Smooth muscle cell (in vitro differentiated cells): ENCODE data around the gene PIP4K2A. TPM values are rescaled to one million over a fixed set of nuclear protein-coding genes. Genes with fewer than 3 reads are reported as not detected.

ENCODE experiments used
- DNase-seq: peaks from one replicate; lab custom pipeline; 2025; ENCODE audit not compliant: unreplicated experiment; lab: John Stamatoyannopoulos, UW
- H2AFZ ChIP-seq: fragments of 200-600 bp; sonication (generic); 2 replicates; pipeline ENCODE4 v1.6.0; 2016; ENCODE audit warnings: antibody characterized with exemption, low read depth, mild to moderate bottlenecking
- H3F3A ChIP-seq: fragments of 200-600 bp; sonication (generic); 2 replicates; pipeline ENCODE4 v1.6.0; 2017; ENCODE audit warnings: antibody characterized with exemption, low read depth
- H3K27ac ChIP-seq: fragments of 200-600 bp; sonication (generic); 2 replicates; pipeline ENCODE4 v1.5.1; 2016; ENCODE audit warnings: low read depth, mild to moderate bottlenecking
- H3K27me3 ChIP-seq: fragments of 200-600 bp; sonication (generic); 2 replicates; pipeline ENCODE4 v1.6.1; 2016; ENCODE audit warnings: low read depth, mild to moderate bottlenecking
- H3K36me3 ChIP-seq: fragments of 200-600 bp; sonication (generic); 2 replicates; pipeline ENCODE4 v1.5.1; 2016; ENCODE audit warnings: low read depth
- H3K4me1 ChIP-seq: fragments of 200-600 bp; sonication (generic); 2 replicates; pipeline ENCODE4 v1.5.1; 2016; ENCODE audit warnings: low read depth
- H3K4me2 ChIP-seq: fragments of 200-600 bp; sonication (generic); 2 replicates; pipeline ENCODE4 v1.6.0; 2016; ENCODE audit warnings: mild to moderate bottlenecking
- H3K4me3 ChIP-seq: fragments of 200-600 bp; sonication (generic); 2 replicates; pipeline ENCODE4 v1.5.1; 2016; ENCODE audit warnings: mild to moderate bottlenecking
- H3K79me2 ChIP-seq: fragments of 200-600 bp; sonication (generic); 2 replicates; pipeline ENCODE4 v1.6.0; 2016; ENCODE audit warnings: low read depth, mild to moderate bottlenecking
- H3K9ac ChIP-seq: fragments of 200-600 bp; sonication (generic); 2 replicates; pipeline ENCODE4 v1.6.0; 2016; ENCODE audit warnings: low read depth
- H3K9me3 ChIP-seq: fragments of 200-600 bp; sonication (generic); replicated peaks from 2 replicates; pipeline ENCODE4 v1.5.1; 2016; ENCODE audit warnings: low read depth
- H4K20me1 ChIP-seq: fragments of 200-600 bp; sonication (generic); 2 replicates; pipeline ENCODE4 v1.6.0; 2016; ENCODE audit warnings: low read depth
- WGBS: methylation state at CpG from one replicate; pipeline ENCODE4 v1.1.7; 2016; ENCODE audit warnings: low lambda C conversion rate; 5-methylcytosine and 5-hydroxymethylcytosine counted together
- polyA plus RNA-seq: library from polyadenylated mRNA; unstranded; fragments of >200 nt; fragmentation: Nextera tagmentation; extraction: Ambion mirVana; gene quantifications from 2 replicates; pipeline ENCODE4 v1.2.1, GENCODE V29; 2016
- total RNA-seq: library from RNA; depleted of rRNA; stranded (reverse); fragments of >200 nt; gene quantifications from 2 replicates; pipeline ENCODE4 v1.2.3, GENCODE V29; 2014
- TF ChIP-seq, protein P1 (sequence below): fragments of 200-600 bp; sonication (generic); IDR thresholded peaks from 2 replicates; pipeline ENCODE4 v1.5.1; 2017; ENCODE audit warnings: borderline replicate concordance, mild to moderate bottlenecking, antibody characterized with exemption; ENCODE audit not compliant: insufficient read depth, poor library complexity, severe bottlenecking

Gene PIP4K2A
- total and polyA plus RNA-seq, 2 experiments from 2014 or later = 7.5 to 8.9 TPM

DNA sequence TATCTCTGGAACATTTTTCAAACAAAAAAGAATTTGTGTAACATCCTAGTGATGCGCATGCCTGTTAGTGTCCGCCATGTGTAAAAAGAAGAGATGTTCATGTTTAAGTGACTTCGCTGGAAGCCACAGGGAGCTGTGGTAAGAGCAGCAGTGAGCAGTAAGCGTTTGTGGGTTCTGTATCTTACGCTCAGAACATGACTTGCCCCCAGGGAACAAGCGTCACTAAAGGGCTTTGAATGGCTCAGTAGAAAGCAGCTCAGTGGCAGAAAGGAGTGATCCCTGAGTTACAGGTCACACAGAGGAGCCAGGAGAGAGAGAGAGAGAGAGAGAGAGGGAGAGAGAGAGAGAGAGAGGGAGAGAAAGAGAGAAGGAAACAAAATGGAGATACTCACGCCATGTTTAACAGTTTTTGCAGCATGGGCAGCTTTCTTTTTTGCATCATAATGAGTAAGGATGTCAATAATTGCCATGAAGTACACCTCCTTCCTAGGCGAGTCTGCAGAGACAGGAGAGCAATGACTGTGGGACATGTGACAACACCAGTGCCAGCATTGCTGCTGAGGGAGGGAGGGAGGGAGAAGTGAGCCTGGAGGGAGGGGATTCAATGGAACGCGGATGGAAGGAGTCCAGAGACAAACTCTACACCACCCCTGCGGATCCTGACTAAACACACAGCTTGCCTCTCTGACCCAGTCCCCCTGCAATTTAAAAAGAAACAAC, 174.6 kb downstream of the PIP4K2A start:
- Histone ChIP-seq H3K4me1 (no peaks in the 10 kb centered on the region), H3F3A (no peaks in the 10 kb centered on the region), H3K36me3 (no peaks in the 10 kb centered on the region), H3K9ac (no peak overlapping the region), H3K4me3 (no peak overlapping the region), H3K27me3 (no peaks in the 10 kb centered on the region), H3K9me3 (no peaks in the 10 kb centered on the region), H3K4me2 (no peak overlapping the region), H2AFZ (no peak overlapping the region), H4K20me1 (no peaks in the 10 kb centered on the region), H3K27ac (no peak overlapping the region), H3K79me2 (no peaks in the 10 kb centered on the region)
- DNase-seq = no peak
- TF ChIP-seq, protein P1, sequence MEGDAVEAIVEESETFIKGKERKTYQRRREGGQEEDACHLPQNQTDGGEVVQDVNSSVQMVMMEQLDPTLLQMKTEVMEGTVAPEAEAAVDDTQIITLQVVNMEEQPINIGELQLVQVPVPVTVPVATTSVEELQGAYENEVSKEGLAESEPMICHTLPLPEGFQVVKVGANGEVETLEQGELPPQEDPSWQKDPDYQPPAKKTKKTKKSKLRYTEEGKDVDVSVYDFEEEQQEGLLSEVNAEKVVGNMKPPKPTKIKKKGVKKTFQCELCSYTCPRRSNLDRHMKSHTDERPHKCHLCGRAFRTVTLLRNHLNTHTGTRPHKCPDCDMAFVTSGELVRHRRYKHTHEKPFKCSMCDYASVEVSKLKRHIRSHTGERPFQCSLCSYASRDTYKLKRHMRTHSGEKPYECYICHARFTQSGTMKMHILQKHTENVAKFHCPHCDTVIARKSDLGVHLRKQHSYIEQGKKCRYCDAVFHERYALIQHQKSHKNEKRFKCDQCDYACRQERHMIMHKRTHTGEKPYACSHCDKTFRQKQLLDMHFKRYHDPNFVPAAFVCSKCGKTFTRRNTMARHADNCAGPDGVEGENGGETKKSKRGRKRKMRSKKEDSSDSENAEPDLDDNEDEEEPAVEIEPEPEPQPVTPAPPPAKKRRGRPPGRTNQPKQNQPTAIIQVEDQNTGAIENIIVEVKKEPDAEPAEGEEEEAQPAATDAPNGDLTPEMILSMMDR = no peak
- WGBS = 89% methylated on average over 11 of the region's 11 CpGs

- 98% methylated on average over 6 of the region's 6 CpGs for WGBS
- TF ChIP-seq, protein P1 = no peak
- Histone ChIP-seq H3K36me3 (no peaks in the 10 kb centered on the region), H3K27me3 (no peaks in the 10 kb centered on the region), H3F3A (no peaks in the 10 kb centered on the region), H4K20me1 (no peaks in the 10 kb centered on the region), H3K9me3 (no peaks in the 10 kb centered on the region), H3K79me2 (no peaks in the 10 kb centered on the region), H2AFZ (no peak overlapping the region), H3K9ac (no peak overlapping the region), H3K27ac (no peak overlapping the region), H3K4me2 (no peak overlapping the region), H3K4me3 (no peak overlapping the region), H3K4me1 (no peaks in the 10 kb centered on the region)
- DNase-seq = no peak
Measured at GRCh38 chr10:22537810-22538209, 176.6 kb downstream of the PIP4K2A start.

- no peak overlapping the region for H3K4me3 ChIP-seq
- H2AFZ ChIP-seq = no peak overlapping the region
- H3K9ac ChIP-seq = no peak overlapping the region
- H3K79me2 ChIP-seq = no peaks in the 10 kb centered on the region
- no peak overlapping the region for H3K27ac ChIP-seq
- no peak for DNase-seq
- H3K4me2 ChIP-seq = no peak overlapping the region
- H3K4me1 ChIP-seq = no peaks in the 10 kb centered on the region
- H3K9me3 ChIP-seq = no peaks in the 10 kb centered on the region
- WGBS = 96% methylated on average over 8 of the region's 8 CpGs
- no peaks in the 10 kb centered on the region for H3K27me3 ChIP-seq
- no peaks in the 10 kb centered on the region for H3F3A ChIP-seq
- H3K36me3 ChIP-seq = no peaks in the 10 kb centered on the region
- TF ChIP-seq, protein P1 = no peak
- no peaks in the 10 kb centered on the region for H4K20me1 ChIP-seq
Measured at GRCh38 chr10:22536620-22537019, 177.8 kb downstream of the PIP4K2A start.

- TF ChIP-seq, protein P1 = no peak
- no peak for DNase-seq
- Histone ChIP-seq H4K20me1 (no peaks in the 10 kb centered on the region), H3F3A (no peaks in the 10 kb centered on the region), H3K27me3 (no peaks in the 10 kb centered on the region), H3K9ac (no peak overlapping the region), H2AFZ (no peak overlapping the region), H3K4me3 (no peak overlapping the region), H3K4me2 (peak overlapping the region; percentile 11), H3K79me2 (no peaks in the 10 kb centered on the region), H3K27ac (no peak overlapping the region), H3K9me3 (no peaks in the 10 kb centered on the region), H3K4me1 (no peaks in the 10 kb centered on the region), H3K36me3 (no peaks in the 10 kb centered on the region)
- 34% methylated on average over 9 of the region's 9 CpGs for WGBS
Measured at GRCh38 chr10:22534849-22535604, 179.4 kb downstream of the PIP4K2A start.
